ENCODE data around the gene MMEL1. TPM values are rescaled to one million over a fixed set of nuclear protein-coding genes. Genes with fewer than 3 reads are reported as not detected.

MMEL1 gene
- total RNA-seq, 1 donor from 2014 or later = 0.62 TPM

DNA sequence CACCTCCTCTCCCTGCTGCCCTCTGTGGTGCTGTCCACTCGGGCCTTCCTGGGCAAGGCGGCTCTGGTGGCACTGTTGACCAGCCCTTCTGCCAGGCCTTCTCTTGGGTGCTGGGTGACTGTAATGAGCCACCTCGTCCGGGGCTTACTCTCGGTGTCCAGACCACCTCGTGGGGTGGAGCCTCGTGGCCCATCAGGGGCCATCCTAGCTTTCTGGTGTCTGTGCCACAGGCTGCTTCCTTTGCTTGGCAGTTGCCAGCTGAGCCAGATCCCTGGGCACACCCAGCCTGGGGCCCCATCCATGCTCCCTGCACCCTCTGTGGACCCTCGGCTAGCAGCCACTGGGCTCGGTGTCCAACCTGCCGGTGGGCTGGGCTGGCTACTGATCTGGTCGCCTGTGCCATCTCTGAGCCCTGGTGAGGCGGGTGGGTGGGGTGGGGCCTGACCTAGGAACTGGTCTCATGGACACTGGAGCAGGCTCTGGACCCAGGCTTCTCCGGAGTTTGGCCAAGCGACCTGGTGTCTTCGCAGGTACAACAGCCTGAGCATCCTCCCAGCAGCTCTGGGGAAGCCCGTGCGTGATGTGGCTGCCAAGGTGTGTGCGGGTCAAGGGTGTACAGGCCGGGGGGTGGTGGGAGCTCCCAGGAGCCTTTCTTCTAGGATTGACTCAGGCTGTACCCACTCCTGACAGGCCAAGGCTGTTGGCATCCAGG, 44.8 kb downstream of the MMEL1 start:
- DNase-seq (ENCODE audit: low spot score) = peak; percentile 88
- H3K27me3 Mint-ChIP-seq (ENCODE audit: low read depth) = no peaks in the 10 kb centered on the region
- H3K36me3 Mint-ChIP-seq (ENCODE audit: low read depth) = no peaks in the 10 kb centered on the region
- TF ChIP-seq, protein P1, sequence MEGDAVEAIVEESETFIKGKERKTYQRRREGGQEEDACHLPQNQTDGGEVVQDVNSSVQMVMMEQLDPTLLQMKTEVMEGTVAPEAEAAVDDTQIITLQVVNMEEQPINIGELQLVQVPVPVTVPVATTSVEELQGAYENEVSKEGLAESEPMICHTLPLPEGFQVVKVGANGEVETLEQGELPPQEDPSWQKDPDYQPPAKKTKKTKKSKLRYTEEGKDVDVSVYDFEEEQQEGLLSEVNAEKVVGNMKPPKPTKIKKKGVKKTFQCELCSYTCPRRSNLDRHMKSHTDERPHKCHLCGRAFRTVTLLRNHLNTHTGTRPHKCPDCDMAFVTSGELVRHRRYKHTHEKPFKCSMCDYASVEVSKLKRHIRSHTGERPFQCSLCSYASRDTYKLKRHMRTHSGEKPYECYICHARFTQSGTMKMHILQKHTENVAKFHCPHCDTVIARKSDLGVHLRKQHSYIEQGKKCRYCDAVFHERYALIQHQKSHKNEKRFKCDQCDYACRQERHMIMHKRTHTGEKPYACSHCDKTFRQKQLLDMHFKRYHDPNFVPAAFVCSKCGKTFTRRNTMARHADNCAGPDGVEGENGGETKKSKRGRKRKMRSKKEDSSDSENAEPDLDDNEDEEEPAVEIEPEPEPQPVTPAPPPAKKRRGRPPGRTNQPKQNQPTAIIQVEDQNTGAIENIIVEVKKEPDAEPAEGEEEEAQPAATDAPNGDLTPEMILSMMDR (IDR thresholded peaks at IDR 0.05) = no peak
- H3K4me3 Mint-ChIP-seq (ENCODE audit: unreplicated experiment) = peak overlapping the region; percentile 73
- no peaks in the 10 kb centered on the region for H3K9me3 Mint-ChIP-seq (ENCODE audit: low read depth)
- peaks cover 18% of the 10 kb centered on the region for H3K4me1 Mint-ChIP-seq (ENCODE audit: low read depth)
- no peak overlapping the region for H3K27ac Mint-ChIP-seq (ENCODE audit: unreplicated experiment)

DNA sequence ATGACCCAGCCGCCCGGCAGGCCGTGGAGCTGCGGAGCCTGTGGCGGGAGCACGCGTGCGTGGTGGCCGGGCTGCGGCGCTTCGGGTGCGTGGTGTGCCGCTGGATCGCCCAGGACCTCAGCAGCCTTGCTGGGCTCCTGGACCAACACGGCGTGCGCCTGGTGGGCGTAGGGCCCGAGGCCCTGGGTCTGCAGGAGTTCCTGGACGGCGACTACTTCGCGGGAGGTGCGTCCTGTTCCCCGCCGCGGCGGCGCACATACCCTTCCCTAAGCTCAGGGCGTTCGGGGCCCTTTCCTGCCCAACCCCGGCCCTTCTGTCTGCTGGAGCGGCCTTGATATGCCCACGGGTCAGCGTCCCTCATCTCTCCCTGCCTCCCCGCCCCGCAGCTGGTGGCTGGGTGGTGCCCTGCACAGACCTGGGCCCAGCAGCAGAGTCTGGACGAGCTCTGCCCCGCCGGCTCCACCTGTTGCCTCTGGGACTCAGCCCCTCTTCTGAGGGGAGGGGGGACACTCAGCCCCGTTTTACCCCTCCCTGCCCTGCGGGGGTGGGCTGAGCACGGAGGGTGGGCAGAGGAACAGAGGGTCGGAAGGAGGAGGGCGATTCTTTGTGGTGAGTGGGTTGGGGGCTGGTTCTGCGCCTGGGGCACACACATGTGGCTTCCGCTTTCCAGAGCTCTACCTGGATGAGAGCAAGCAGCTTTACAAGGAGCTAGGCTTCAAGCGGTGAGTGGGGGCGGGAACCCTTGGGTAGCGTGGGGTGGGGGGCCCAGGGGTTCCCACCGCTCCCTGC, 45.6 kb downstream of the MMEL1 start:
- Mint-ChIP-seq H3K4me1 (ENCODE audit: low read depth) (peaks cover 18% of the 10 kb centered on the region), H3K27me3 (ENCODE audit: low read depth) (no peaks in the 10 kb centered on the region), H3K36me3 (ENCODE audit: low read depth) (no peaks in the 10 kb centered on the region), H3K4me3 (ENCODE audit: unreplicated experiment) (peak overlapping the region; percentile 73), H3K9me3 (ENCODE audit: low read depth) (no peaks in the 10 kb centered on the region), H3K27ac (ENCODE audit: unreplicated experiment) (no peak overlapping the region)
- peak; percentile 90 for DNase-seq (ENCODE audit: low spot score)
- TF ChIP-seq, protein P1 (IDR thresholded peaks at IDR 0.05) = no peak

DNA sequence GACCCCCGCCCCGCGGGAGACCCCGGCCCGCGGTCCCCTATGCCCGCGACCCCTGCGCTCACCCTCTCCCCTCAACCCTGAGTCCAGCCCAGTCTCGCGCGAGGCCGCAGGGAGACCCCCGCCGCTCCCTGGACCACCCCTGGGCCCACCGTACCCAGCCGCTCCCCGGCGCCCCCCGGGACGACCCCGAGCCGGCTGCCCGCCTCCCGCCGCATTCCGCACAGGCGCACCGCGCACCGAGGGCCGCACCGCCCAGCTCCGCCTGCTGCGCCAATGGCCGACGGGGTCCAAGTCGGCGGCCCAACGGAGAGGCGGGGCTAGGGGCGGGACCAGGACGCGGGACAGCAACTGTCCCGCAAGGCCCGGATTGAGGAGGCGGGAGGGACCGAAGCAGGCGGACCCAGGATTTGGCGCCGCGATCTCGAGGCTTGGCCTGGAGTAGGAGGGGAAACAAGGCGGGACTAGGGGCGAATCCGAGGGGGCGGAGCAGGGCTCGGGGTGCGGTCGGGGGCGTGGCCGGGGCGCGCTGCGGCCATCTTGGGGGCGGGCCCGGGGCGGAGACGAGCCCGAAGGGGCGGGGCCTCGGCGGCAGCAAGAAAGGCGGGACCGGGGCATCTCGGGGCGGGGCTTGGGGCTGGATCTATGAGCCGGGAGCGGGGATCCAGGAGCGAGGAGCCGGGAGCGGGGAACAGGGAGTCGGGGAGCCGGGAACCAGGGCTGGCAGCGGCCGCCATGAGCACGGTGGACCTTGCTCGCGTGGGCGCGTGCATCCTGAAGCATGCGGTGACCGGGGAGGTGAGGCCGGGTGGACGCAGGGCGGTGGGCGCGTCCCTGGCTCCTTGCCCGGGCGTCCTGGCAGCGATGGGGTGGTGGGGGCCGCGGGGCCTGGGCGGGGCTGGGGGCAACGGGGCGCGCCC, 46.4 kb downstream of the MMEL1 start, which contains the start of gene PRXL2B:
Gene PRXL2B (plus strand): TSS at position 624 of the 917 bp plus-strand sequence. CDS start 109 bp downstream, at position 733.
- peak; percentile 100 for DNase-seq (ENCODE audit: low spot score)
- Mint-ChIP-seq H3K27me3 (ENCODE audit: low read depth) (no peaks in the 10 kb centered on the region), H3K4me1 (ENCODE audit: low read depth) (peaks cover 18% of the 10 kb centered on the region), H3K4me3 (ENCODE audit: unreplicated experiment) (peak within 1 kb of the TSS; percentile 80), H3K27ac (ENCODE audit: unreplicated experiment) (peak within 1 kb of the TSS; percentile 65), H3K36me3 (ENCODE audit: low read depth) (no peaks in the 10 kb centered on the region), H3K9me3 (ENCODE audit: low read depth) (no peaks in the 10 kb centered on the region)
- TF ChIP-seq, protein P1 (IDR thresholded peaks at IDR 0.05) = no peak

DNA sequence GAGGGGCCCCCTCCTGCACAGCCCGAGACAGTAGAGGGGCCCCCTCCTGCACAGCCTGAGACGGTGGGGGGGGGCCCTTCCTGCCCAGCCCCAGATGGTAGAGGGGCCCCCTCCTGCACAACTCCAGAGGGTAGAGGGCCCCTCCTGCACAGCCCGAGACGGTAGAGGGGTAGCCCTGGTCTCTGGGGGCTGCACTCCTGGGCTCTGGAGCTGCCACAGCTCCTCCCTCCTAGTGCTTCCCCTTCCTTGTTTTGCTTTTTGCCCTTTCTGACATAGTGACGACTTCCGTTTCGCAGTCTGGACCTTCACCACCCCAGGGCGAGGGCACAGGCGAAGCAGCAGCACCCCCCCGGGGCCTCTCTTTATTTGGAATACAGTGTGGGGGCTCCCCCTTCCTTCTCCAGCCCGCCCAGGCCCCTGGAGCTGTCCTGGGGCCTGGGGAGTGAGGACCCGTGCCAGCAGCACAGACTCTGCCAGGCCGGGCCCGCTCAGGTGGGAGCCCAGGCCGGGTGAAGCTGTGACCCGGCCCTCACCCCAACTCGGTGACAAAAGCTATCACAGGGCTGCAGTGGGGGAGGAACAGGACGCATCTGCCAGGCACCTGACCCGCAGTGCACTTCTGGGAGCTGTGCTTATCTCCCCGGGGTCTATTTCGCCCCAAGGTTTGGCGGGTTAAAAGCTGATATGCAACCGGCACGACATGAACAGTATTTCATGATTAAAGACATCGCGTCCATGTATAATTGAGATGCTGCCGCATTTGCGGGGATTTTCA, 47.3 kb downstream of the MMEL1 start:
- peak; percentile 55 for DNase-seq (ENCODE audit: low spot score)
- H3K4me3 Mint-ChIP-seq (ENCODE audit: unreplicated experiment) = peak overlapping the region; percentile 80
- no peaks in the 10 kb centered on the region for H3K9me3 Mint-ChIP-seq (ENCODE audit: low read depth)
- peak overlapping the region; percentile 27 for H3K27ac Mint-ChIP-seq (ENCODE audit: unreplicated experiment)
- no peaks in the 10 kb centered on the region for H3K36me3 Mint-ChIP-seq (ENCODE audit: low read depth)
- no peaks in the 10 kb centered on the region for H3K27me3 Mint-ChIP-seq (ENCODE audit: low read depth)
- TF ChIP-seq, protein P1 (IDR thresholded peaks at IDR 0.05) = no peak
- H3K4me1 Mint-ChIP-seq (ENCODE audit: low read depth) = peaks cover 18% of the 10 kb centered on the region

Data from chondrocyte (in vitro differentiated cells).